Neuronal stem cell (in vitro differentiated cells): ENCODE measurements around the gene IFIT1.
"Not testable (repeated sequence)": the region's sequence is repeated elsewhere in the genome, so short reads cannot be mapped to it uniquely, and the experiment has no call there.

Experiments
- DNase-seq: peaks from one replicate; pipeline ENCODE4 v3.0.0-alpha.2; 2013; ENCODE audit warnings: low spot score
- H2AFZ ChIP-seq: one replicate; pipeline ENCODE4 v1.6.1; 2013; ENCODE audit warnings: mild to moderate bottlenecking, low read length, inconsistent platforms
- H2AK5ac ChIP-seq: 2 replicates; pipeline ENCODE4 v1.6.1; 2013; ENCODE audit warnings: low read depth, mild to moderate bottlenecking, inconsistent platforms, low read length, moderate library complexity, mixed read lengths
- H2BK120ac ChIP-seq: 2 replicates; pipeline ENCODE4 v1.6.1; 2013; ENCODE audit warnings: low read depth, mild to moderate bottlenecking, inconsistent platforms, low read length, moderate library complexity, mixed read lengths
- H2BK12ac ChIP-seq: one replicate; pipeline ENCODE4 v1.6.1; 2013; ENCODE audit warnings: low read length, inconsistent platforms
- H2BK15ac ChIP-seq: 2 replicates; pipeline ENCODE4 v1.6.1; 2013; ENCODE audit warnings: mild to moderate bottlenecking, low read length, inconsistent platforms, mixed read lengths
- H2BK5ac ChIP-seq: one replicate; pipeline ENCODE4 v1.6.1; 2013; ENCODE audit warnings: inconsistent platforms, mild to moderate bottlenecking, low read length, moderate library complexity
- H3K14ac ChIP-seq: one replicate; pipeline ENCODE4 v1.6.1; 2013; ENCODE audit warnings: low read length, inconsistent platforms
- H3K18ac ChIP-seq: 2 replicates; pipeline ENCODE4 v1.6.1; 2013; ENCODE audit warnings: low read length, inconsistent platforms
- H3K23ac ChIP-seq: 2 replicates; pipeline ENCODE4 v1.6.1; 2013; ENCODE audit warnings: low read depth, mild to moderate bottlenecking, mixed read lengths, low read length, inconsistent platforms; ENCODE audit not compliant: poor library complexity
- H3K27ac ChIP-seq: replicated peaks from 3 replicates; pipeline ENCODE4 v1.5.1; 2013; ENCODE audit warnings: low read length, inconsistent platforms
- H3K27me3 ChIP-seq, 3 experiments: 2 replicates each; pipeline ENCODE4 v1.6.1; 2013; ENCODE audit warnings: low read length in 3 of 3, mild to moderate bottlenecking in 2 of 3, inconsistent platforms in 1 of 3, low read depth in 1 of 3, mixed read lengths in 1 of 3, moderate library complexity in 1 of 3; ENCODE audit not compliant: control insufficient read depth in 3 of 3, insufficient read depth in 3 of 3
- H3K36me3 ChIP-seq, 2 donors: replicated peaks in 1 of 2; 2 replicates each; pipeline ENCODE4 v1.6.1; 2013; ENCODE audit warnings: low read length in 2 of 2; ENCODE audit not compliant: control insufficient read depth in 2 of 2, insufficient read depth in 2 of 2
- H3K4ac ChIP-seq: 2 replicates; pipeline ENCODE4 v1.6.1; 2013; ENCODE audit warnings: inconsistent platforms, mild to moderate bottlenecking, low read length, moderate library complexity
- H3K4me1 ChIP-seq, 2 donors: 1 replicate in 1 of 2; 2 replicates in 1 of 2; pipeline ENCODE4 v1.6.1; 2013; ENCODE audit warnings: low read length in 2 of 2, low read depth in 1 of 2; ENCODE audit not compliant: control insufficient read depth in 2 of 2, insufficient read depth in 1 of 2
- H3K4me2 ChIP-seq: one replicate; pipeline ENCODE4 v1.6.1; 2013; ENCODE audit warnings: mild to moderate bottlenecking, low read length, inconsistent platforms; ENCODE audit not compliant: insufficient read depth, poor library complexity, severe bottlenecking
- H3K4me3 ChIP-seq, 2 donors: 2 replicates each; pipeline ENCODE4 v1.5.1; 2013; ENCODE audit warnings: low read length in 2 of 2, mild to moderate bottlenecking in 2 of 2, inconsistent platforms in 1 of 2, moderate library complexity in 1 of 2
- H3K79me1 ChIP-seq: one replicate; pipeline ENCODE4 v1.6.1; 2013; ENCODE audit warnings: low read depth, mild to moderate bottlenecking, inconsistent platforms, low read length, moderate library complexity
- H3K9ac ChIP-seq: one replicate; pipeline ENCODE4 v1.6.1; 2013; ENCODE audit warnings: mild to moderate bottlenecking, low read depth, low read length, inconsistent platforms; ENCODE audit not compliant: poor library complexity
- H3K9me3 ChIP-seq, 2 donors: replicated peaks in 1 of 2; 2 replicates each; pipeline versions ENCODE3 to v1.6.1; 2013; ENCODE audit warnings: low read length in 2 of 2, mild to moderate bottlenecking in 2 of 2, inconsistent platforms in 1 of 2, low read depth in 1 of 2, mixed read lengths in 1 of 2, moderate library complexity in 1 of 2; ENCODE audit not compliant: control insufficient read depth in 2 of 2, insufficient read depth in 1 of 2
- H4K8ac ChIP-seq: one replicate; pipeline ENCODE4 v1.6.1; 2013; ENCODE audit warnings: low read depth, mild to moderate bottlenecking, inconsistent platforms, low read length, moderate library complexity
- H4K91ac ChIP-seq: one replicate; pipeline ENCODE4 v1.6.1; 2013; ENCODE audit warnings: low read length, low read depth, mild to moderate bottlenecking, inconsistent platforms; ENCODE audit not compliant: poor library complexity
- WGBS, 2 donors: extraction: QIAGEN DNeasy Blood & Tissue Kit; methylation state at CpG; one replicate each; pipeline ENCODE4 v1.1.7; 2013; ENCODE audit warnings: missing lambda C conversion rate in 2 of 2, mixed read lengths in 1 of 2; ENCODE audit not compliant: insufficient read length in 2 of 2, insufficient replicate concordance in 1 of 2; ENCODE audit errors: extremely low coverage in 2 of 2; 5-methylcytosine and 5-hydroxymethylcytosine counted together

IFIT1 gene

DNA sequence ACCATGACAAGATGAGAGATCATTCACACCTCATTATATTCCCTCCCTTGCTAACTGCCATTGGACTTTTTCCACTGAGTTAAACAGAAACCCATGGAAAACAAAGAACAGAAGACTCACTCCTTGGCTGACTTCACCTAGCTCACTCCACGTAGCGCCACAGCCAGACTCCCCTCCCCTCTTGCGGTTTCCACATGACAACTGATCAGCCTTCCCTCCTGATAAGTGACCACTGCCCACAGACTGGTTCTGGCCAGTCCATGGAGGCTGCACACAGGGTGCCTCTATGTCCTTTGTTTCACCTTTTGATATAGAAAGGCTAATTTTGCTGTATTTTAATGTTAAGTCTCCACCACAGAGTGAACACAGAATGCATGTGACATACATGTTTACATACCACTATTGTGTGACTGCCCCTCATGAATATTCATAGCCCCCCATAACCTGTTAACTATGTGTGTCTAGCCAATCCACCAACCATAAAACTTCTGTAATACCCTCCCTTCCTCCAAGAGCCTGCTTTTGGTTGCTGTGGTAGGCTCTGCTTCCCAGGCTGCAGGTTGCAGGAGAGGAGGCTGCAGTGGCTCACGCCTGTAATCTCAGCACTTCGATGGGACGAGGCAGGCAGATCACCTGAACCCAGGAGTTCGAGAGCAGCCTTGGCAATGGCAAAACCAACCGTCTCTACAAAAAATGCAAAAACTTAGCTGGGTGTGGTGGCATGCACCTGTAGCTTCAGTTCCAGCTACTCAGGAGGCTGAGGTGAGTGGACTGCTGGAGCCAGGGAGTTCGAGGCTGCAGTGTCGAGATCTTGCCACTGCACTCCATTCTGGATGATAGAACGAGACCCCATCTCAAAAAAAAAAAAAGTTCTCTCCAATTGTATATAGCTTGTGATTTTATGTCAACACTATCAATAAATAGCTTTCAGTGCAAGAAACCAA lies 12.0 kb downstream of the IFIT1 start:
- Histone ChIP-seq H3K23ac (no peak overlapping the region), H3K4ac (no peak overlapping the region), H3K9me3 (peaks cover 3 to 5% of the 10 kb centered on the region in 2 donors), H3K18ac (peak overlapping the region; percentile 77), H4K8ac (peak overlapping the region; percentile 65), H3K79me1 (no peaks in the 10 kb centered on the region), H3K27me3 (no peaks in the 10 kb centered on the region), H2BK120ac (no peak overlapping the region), H2AK5ac (no peak overlapping the region), H4K91ac (no peak overlapping the region), H2AFZ (no peak overlapping the region), H3K14ac (no peak overlapping the region), H3K4me3 (no peak overlapping the region), H3K4me1 (no peaks in the 10 kb centered on the region), H2BK5ac (no peak overlapping the region), H2BK15ac (no peak overlapping the region), H3K9ac (no peak overlapping the region), H2BK12ac (no peak overlapping the region), H3K27ac (no peak overlapping the region), H3K36me3 (peaks cover 3 to 4% of the 10 kb centered on the region in 2 donors), H3K4me2 (no peak overlapping the region)
- no CpG with 5 or more reads among the region's 11 CpGs for WGBS, 2 donors
- DNase-seq, result no peak

DNA sequence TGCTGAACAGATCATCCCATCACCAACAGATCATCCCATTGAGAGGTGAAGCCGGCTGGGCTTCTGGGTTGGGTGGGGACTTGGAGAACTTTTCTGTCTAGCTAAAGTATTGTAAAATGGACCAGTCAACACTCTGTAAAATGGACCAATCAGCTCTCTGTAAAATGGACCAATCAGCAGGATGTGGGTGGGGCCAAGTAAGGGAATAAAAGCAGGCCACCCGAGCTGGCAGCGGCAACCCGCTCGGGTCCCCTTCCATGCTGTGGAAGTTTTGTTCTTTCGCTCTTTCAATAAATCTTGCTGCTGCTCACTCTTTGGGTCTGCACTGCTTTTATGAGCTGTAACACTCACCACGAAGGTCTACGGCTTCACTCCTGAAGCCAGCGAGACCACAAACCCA lies 13.8 kb downstream of the IFIT1 start:
- not testable (repeated sequence) for H3K9me3 ChIP-seq, H3K18ac ChIP-seq, H2BK120ac ChIP-seq, H2AK5ac ChIP-seq, H2BK15ac ChIP-seq, H2BK12ac ChIP-seq, H3K36me3 ChIP-seq, H3K27ac ChIP-seq, H3K4me3 ChIP-seq, H3K4me1 ChIP-seq, H3K23ac ChIP-seq, H3K9ac ChIP-seq, H3K14ac ChIP-seq, H3K79me1 ChIP-seq, H2BK5ac ChIP-seq, H4K8ac ChIP-seq, DNase-seq, H2AFZ ChIP-seq, H3K4ac ChIP-seq, H3K4me2 ChIP-seq, H3K27me3 ChIP-seq, H4K91ac ChIP-seq
- WGBS, 2 donors, result no CpG with 5 or more reads among the region's 9 CpGs

DNA sequence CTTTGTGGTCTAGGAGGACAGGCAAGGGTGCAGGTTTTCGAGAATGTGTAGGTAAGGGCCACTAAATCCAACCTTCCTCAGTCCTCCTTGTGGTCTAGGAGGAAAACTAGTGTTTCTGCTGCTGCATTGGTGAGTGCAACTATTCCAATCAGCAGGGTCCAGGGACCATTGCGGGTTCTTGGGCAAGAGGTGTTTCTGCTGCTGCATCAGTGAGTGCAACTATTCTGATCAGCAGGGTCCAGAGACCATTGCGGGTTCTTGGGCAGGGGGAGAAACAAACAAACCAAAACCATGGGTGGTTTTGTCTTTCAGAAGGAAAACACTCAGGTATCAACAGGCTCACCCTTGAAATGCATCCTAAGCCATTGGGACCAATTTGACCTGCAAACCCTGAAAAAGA lies 15.4 kb downstream of the IFIT1 start:
- not testable (repeated sequence) for H2BK15ac ChIP-seq, H4K8ac ChIP-seq, H3K27me3 ChIP-seq, H3K18ac ChIP-seq, H2AFZ ChIP-seq, H3K79me1 ChIP-seq, H2AK5ac ChIP-seq, DNase-seq, H3K9ac ChIP-seq, H4K91ac ChIP-seq, H3K4me1 ChIP-seq, H2BK12ac ChIP-seq, H3K27ac ChIP-seq, H3K4me2 ChIP-seq, H3K4me3 ChIP-seq, H3K4ac ChIP-seq, H3K9me3 ChIP-seq, H2BK120ac ChIP-seq, H3K23ac ChIP-seq, H2BK5ac ChIP-seq, H3K36me3 ChIP-seq, H3K14ac ChIP-seq
- WGBS, 2 donors, result no CpG with 5 or more reads among the region's 3 CpGs

DNA sequence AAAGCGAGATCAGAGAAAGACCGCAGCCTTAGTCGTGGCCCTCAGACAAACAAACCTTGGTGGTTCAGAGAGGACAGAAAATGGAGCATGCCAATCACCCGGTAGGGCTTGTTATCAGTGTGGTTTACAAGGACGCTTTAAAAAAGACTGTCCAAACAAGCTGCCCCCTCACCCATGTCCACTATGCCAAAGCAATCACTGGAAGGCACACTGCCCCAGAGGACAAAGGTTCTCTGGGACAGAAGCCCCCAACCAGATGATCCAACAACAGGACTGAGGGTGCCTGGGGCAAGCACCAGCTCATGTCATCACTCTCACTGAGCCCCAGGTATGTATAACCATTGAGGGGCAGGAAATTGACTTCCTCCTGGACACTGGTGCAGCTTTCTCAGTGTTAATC lies 16.9 kb downstream of the IFIT1 start:
- not testable (repeated sequence) for H2BK5ac ChIP-seq, H3K18ac ChIP-seq, H3K23ac ChIP-seq, H4K91ac ChIP-seq, H3K4me3 ChIP-seq, DNase-seq, H3K79me1 ChIP-seq, H3K4me1 ChIP-seq, H2BK15ac ChIP-seq, H3K27ac ChIP-seq, H2AFZ ChIP-seq, H4K8ac ChIP-seq, H3K9me3 ChIP-seq, H3K14ac ChIP-seq, H3K9ac ChIP-seq, H3K36me3 ChIP-seq, H2AK5ac ChIP-seq, H3K4ac ChIP-seq, H3K27me3 ChIP-seq, H2BK12ac ChIP-seq, H3K4me2 ChIP-seq, H2BK120ac ChIP-seq
- WGBS, 2 donors, result no CpG with 5 or more reads among the region's 5 CpGs
